ENCODE data around the gene RAD51B. TPM values are rescaled to one million over a fixed set of nuclear protein-coding genes. Genes with fewer than 3 reads are reported as not detected.

RAD51B gene
- total RNA-seq, 1 experiment from 2014 or later, result 16.7 TPM

DNA sequence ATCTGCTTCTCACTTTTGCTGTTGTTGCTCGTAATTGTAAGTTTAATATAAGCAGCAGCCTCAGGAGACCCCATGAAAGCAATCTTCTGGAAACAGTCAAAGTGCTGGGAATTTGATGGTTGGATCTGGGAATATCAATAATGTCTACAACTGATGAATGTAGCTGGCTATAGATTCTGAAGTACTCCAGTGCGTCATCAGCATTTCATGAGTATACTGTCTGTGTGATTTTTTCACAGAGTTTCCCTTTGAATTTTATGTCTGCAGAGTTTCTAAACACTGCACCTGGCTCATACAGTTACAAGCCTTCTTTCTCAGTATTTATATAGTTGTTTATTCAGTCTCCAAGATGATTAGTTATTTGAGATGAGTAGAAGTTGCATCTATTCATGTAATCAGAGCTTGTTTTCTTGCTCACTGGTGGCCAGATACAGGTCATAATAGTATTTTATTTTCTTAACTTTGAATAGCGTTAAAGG lies 222.3 kb downstream of the RAD51B start:
- H2BK5ac ChIP-seq (ENCODE audit: insufficient read length, low read length), result peak overlapping the region; percentile 51
- H3K23ac ChIP-seq (ENCODE audit: insufficient read length, low read depth, low read length), result no peak overlapping the region
- no peak overlapping the region for H2AK5ac ChIP-seq (ENCODE audit: insufficient read length, low read length)
- H3T11ph ChIP-seq (ENCODE audit: low read length), result no peak overlapping the region
- peaks cover 9% of the 10 kb centered on the region for H3K4me1 ChIP-seq (ENCODE audit: insufficient read depth, low read length)
- no peak overlapping the region; the same call in 1 of the 2 replicates for H3K14ac ChIP-seq (ENCODE audit: insufficient read depth, low read length)
- no peak overlapping the region for H3K4ac ChIP-seq (ENCODE audit: low read depth, low read length)
- no peak overlapping the region for H4K5ac ChIP-seq (ENCODE audit: insufficient read length, low read depth, low read length)
- peaks cover 2% of the 10 kb centered on the region for H3K23me2 ChIP-seq (ENCODE audit: insufficient read length, low read depth, low read length, poor library complexity, severe bottlenecking)
- H3K79me1 ChIP-seq (ENCODE audit: insufficient read depth, low read depth, low read length, poor library complexity, severe bottlenecking), result no peaks in the 10 kb centered on the region
- H3K27me3 ChIP-seq (ENCODE audit: insufficient read depth, low read length), result no peaks in the 10 kb centered on the region
- H4K91ac ChIP-seq (ENCODE audit: insufficient read length, low read depth, low read length), result no peak overlapping the region
- no peaks in the 10 kb centered on the region for H3K79me2 ChIP-seq (ENCODE audit: insufficient read depth, low read length)
- peak overlapping the region; percentile 45 for H2BK20ac ChIP-seq (ENCODE audit: low read depth, low read length, poor library complexity, severe bottlenecking)
- peak overlapping the region; percentile 59 to 96 (median 90); a peak in 5 of 7 replicates for H3K27ac Mint-ChIP-seq
- no peak for DNase-seq
- H3K56ac ChIP-seq (ENCODE audit: insufficient read length, low read depth, low read length), result no peak overlapping the region
- no peak overlapping the region for H3K4me3 Mint-ChIP-seq
- H3K27me3 Mint-ChIP-seq (ENCODE audit: low read depth), result no peaks in the 10 kb centered on the region; the same call in 1 of the 2 replicates
- no peak overlapping the region for H2BK120ac ChIP-seq (ENCODE audit: low read depth, low read length, poor library complexity, severe bottlenecking)
- no peak overlapping the region for H3K4me2 ChIP-seq (ENCODE audit: insufficient read depth, insufficient read length, low read length)
- H3K27ac ChIP-seq (ENCODE audit: insufficient read length, low read depth, low read length), result no peak overlapping the region
- H3K36me3 Mint-ChIP-seq (ENCODE audit: insufficient read depth in 1 of 3, low read depth in 3 of 3), result no peaks in the 10 kb centered on the region
- H3K9me3 ChIP-seq (ENCODE audit: control insufficient read depth, low read depth, low read length), result no peaks in the 10 kb centered on the region
- H3K9ac ChIP-seq (ENCODE audit: extremely low read depth, insufficient read length, low read length), result no peak overlapping the region
- no peak for TF ChIP-seq CTCF (conservative IDR thresholded peaks at IDR 0.05)
- H2BK15ac ChIP-seq (ENCODE audit: low read depth, low read length), result no peak overlapping the region
- no peak overlapping the region for H2AFZ ChIP-seq (ENCODE audit: low read length)
- H4K8ac ChIP-seq (replicated peaks; ENCODE audit: insufficient read length, low read depth, low read length), result no peak overlapping the region
- H3K18ac ChIP-seq (ENCODE audit: insufficient read length, low read depth, low read length), result peak overlapping the region; percentile 36
- H3K4me1 Mint-ChIP-seq, result peaks cover 57 to 60% of the 10 kb centered on the region in 2 experiments
- no peaks in the 10 kb centered on the region; a peak in 1 of 5 replicates for H3K9me3 Mint-ChIP-seq
- H2BK12ac ChIP-seq (ENCODE audit: insufficient read length, low read depth, low read length), result no peak overlapping the region
- WGBS (ENCODE audit: extremely low coverage, insufficient read length, low lambda C conversion rate), result no CpG with 5 or more reads among the region's 3 CpGs
- H4K20me1 ChIP-seq (ENCODE audit: control insufficient read depth, insufficient read depth, insufficient read length), result no peaks in the 10 kb centered on the region
